Ovary (tissue), 3 donors: Measurements from ENCODE around the gene EPM2A.

Source experiments
- EP300 ChIP-seq: sonication (generic); formaldehyde crosslinking; IDR thresholded peaks from one replicate; pipeline ENCODE4 v1.6.1; 2017; ENCODE audit warnings: antibody characterized with exemption
- POLR2A ChIP-seq: fragments of 450-650 bp; IDR thresholded peaks from one replicate; pipeline ENCODE4 v1.6.1; 2017; ENCODE audit warnings: antibody characterized with exemption, mild to moderate bottlenecking, moderate library complexity
- TF ChIP-seq, protein P1 (sequence below), 3 donors: fragments of 450-650 bp in 2 of 3; fragments of 200-600 bp in 1 of 3; IDR thresholded peaks; one replicate each; pipeline versions ENCODE4 v1.5.1 to v1.8.0; 2016 to 2022; ENCODE audit warnings: antibody characterized with exemption in 3 of 3, mild to moderate bottlenecking in 1 of 3
- donor health status: DM: no; HTN: no; CAD: no.

DNA sequence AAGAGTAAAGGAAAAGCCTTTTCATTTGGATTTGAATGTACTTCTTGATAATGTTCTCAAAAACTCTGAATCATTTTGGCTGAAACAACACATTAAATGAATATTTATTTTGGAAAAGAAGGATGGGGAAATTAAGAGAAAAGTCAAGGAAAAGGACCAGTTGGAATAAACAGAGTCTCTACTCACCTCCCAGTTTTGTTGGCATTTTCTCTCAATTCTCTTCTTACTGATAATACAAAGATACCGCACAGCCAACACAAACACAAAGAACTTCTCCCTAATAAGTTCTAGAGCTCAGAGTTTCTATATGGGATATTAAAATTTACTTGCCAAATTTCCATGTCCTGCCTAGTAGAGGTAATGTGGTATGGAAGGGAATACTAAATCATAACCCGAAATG lies 13.1 kb downstream of the EPM2A start:
- TF ChIP-seq POLR2A (no peak), EP300 (no peak)
- TF ChIP-seq, protein P1, sequence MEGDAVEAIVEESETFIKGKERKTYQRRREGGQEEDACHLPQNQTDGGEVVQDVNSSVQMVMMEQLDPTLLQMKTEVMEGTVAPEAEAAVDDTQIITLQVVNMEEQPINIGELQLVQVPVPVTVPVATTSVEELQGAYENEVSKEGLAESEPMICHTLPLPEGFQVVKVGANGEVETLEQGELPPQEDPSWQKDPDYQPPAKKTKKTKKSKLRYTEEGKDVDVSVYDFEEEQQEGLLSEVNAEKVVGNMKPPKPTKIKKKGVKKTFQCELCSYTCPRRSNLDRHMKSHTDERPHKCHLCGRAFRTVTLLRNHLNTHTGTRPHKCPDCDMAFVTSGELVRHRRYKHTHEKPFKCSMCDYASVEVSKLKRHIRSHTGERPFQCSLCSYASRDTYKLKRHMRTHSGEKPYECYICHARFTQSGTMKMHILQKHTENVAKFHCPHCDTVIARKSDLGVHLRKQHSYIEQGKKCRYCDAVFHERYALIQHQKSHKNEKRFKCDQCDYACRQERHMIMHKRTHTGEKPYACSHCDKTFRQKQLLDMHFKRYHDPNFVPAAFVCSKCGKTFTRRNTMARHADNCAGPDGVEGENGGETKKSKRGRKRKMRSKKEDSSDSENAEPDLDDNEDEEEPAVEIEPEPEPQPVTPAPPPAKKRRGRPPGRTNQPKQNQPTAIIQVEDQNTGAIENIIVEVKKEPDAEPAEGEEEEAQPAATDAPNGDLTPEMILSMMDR (IDR thresholded peaks at IDR 0.05) = no peak
